Body of pancreas (tissue), 4 donors: ENCODE measurements around the gene URB1. TPM values are rescaled to one million over a fixed set of nuclear protein-coding genes. Genes with fewer than 3 reads are reported as not detected.

Source experiments
- ATAC-seq: fragments of 150-250 bp; one replicate; pipeline ENCODE4 v1.9.1; 2016
- DNase-seq, 4 donors: peaks; one replicate each; pipeline ENCODE4 v3.0.0-alpha.2; 2019
- H3K27ac ChIP-seq, 4 donors: fragments of 200-600 bp; sonication (generic); 1 replicate in 3 of 4; 2 replicates in 1 of 4; pipeline versions ENCODE4 v1.5.1 to v1.6.1; 2016 to 2019; ENCODE audit warnings: mild to moderate bottlenecking in 1 of 4, mixed read lengths in 1 of 4, moderate library complexity in 1 of 4
- H3K27me3 ChIP-seq, 2 donors: fragments of 200-600 bp; sonication (generic); one replicate each; pipeline ENCODE4 v1.6.0; 2016; ENCODE audit warnings: mild to moderate bottlenecking in 1 of 2
- H3K36me3 ChIP-seq, 2 donors: fragments of 200-600 bp; sonication (generic); replicated peaks in 1 of 2; 2 replicates each; pipeline ENCODE4 v1.5.1; 2016; ENCODE audit warnings: low read depth in 2 of 2; ENCODE audit not compliant: insufficient read depth in 1 of 2
- H3K4me1 ChIP-seq: fragments of 200-600 bp; sonication (generic); one replicate; pipeline ENCODE4 v1.6.0; 2016
- H3K4me3 ChIP-seq, 2 donors: fragments of 200-600 bp; sonication (generic); 1 replicate in 1 of 2; 2 replicates in 1 of 2; pipeline ENCODE4 v1.5.1; 2016 to 2019
- H3K9me3 ChIP-seq, 3 donors: fragments of 200-600 bp; sonication (generic); 1 replicate in 2 of 3; 2 replicates in 1 of 3; pipeline ENCODE4 v1.5.1; 2016
- CTCF ChIP-seq, 7 experiments: fragments of 450-650 bp in 4 of 7; fragments of 200-600 bp in 3 of 7; sonication (generic) in 3 of 7; IDR thresholded peaks; one replicate each; pipeline ENCODE4 v1.5.1; 2016 to 2019; ENCODE audit warnings: antibody characterized with exemption in 7 of 7
- POLR2A ChIP-seq, 3 donors: fragments of 450-650 bp; IDR thresholded peaks; one replicate each; pipeline ENCODE4 v1.6.1; 2016; ENCODE audit warnings: antibody characterized with exemption in 3 of 3, mild to moderate bottlenecking in 2 of 3
- WGBS, 2 donors: methylation state at CpG; one replicate each; pipeline ENCODE4 v1.1.5; 2017; 5-methylcytosine and 5-hydroxymethylcytosine counted together
- intact Hi-C: fragments of 100-400 bp; cut with DNase I; formaldehyde crosslinking; loops from one replicate; pipeline ENCODE4 v1.15.1; 2023
- total RNA-seq, 2 donors: library from RNA; depleted of rRNA; stranded (reverse); fragments of >200 nt; gene quantifications; one replicate each; pipeline ENCODE4 v1.1.0, GENCODE V29; 2016

URB1 gene
- total RNA-seq, 2 donors from 2014 or later = 10.1 to 11.2 TPM

- TF ChIP-seq CTCF (IDR thresholded peaks at IDR 0.05) (no peak), POLR2A (IDR thresholded peaks at IDR 0.05) (no peak)
- Histone ChIP-seq H3K9me3 (no peaks in the 10 kb centered on the region), H3K4me3 (no peak overlapping the region), H3K27me3 (no peaks in the 10 kb centered on the region), H3K36me3 (peaks cover 0 to 73% of the 10 kb centered on the region in 2 donors), H3K27ac (no peak overlapping the region), H3K4me1 (no peaks in the 10 kb centered on the region)
- 87 to 100% methylated on average over 1 of the region's 1 CpG for WGBS, 2 donors
- ATAC-seq (no peak), DNase-seq (no peak)
- intact Hi-C loops = no loop called here
Observed at GRCh38 chr21:32356874-32357395, 35.9 kb downstream of the URB1 start.

DNA sequence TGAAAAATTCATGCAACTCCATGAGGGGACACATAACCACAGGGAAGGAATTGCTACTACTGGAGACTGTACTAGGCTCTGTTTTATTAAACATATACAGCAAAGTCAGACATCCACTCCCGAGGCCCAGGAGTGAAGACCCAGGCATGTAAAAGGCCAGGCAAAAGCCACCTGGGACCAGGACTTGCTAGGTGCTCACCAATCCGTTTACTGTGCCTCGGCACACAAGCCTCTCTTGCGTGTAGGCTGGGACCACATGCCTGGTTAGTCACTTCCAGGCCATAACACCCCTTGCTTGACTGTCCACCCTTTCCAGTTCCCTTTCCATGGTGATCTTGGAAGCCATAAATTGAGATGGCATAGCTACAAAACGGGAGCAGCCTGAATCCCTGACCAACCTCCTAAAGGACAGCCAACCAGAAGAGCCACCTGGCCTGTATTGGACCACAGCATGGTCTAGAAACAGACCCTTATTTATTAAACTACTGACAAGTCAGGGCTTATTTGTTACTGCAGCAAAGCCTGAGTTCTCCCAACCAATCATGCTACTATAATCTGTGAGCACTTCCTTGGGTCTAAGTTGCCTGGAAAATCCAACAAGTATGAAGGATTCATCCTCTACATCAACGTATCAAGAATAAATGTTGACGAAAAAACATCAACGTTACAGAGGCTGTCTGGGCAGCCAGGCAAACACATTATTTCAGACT, 39.7 kb downstream of the URB1 start:
- Histone ChIP-seq H3K27ac (no peak overlapping the region), H3K4me3 (no peak overlapping the region), H3K4me1 (no peaks in the 10 kb centered on the region), H3K36me3 (peaks cover 0 to 66% of the 10 kb centered on the region in 2 donors), H3K27me3 (no peaks in the 10 kb centered on the region), H3K9me3 (no peaks in the 10 kb centered on the region)
- ATAC-seq (no peak), DNase-seq (no peak)
- whole genome bisulfite sequencing, 2 donors = 92 to 96% methylated on average over 7 to 8 of the region's 8 CpGs
- TF ChIP-seq CTCF (IDR thresholded peaks at IDR 0.05) (no peak), POLR2A (IDR thresholded peaks at IDR 0.05) (no peak)
- intact Hi-C loops = no loop called here

- H3K9me3 ChIP-seq = no peaks in the 10 kb centered on the region
- DNase-seq = no peak
- no peak overlapping the region for H3K4me3 ChIP-seq
- H3K27me3 ChIP-seq = no peaks in the 10 kb centered on the region
- WGBS, 2 donors = 80 to 84% methylated on average over 3 to 7 of the region's 7 CpGs
- no peak for ATAC-seq
- H3K36me3 ChIP-seq = peaks cover 0 to 70% of the 10 kb centered on the region in 2 donors
- no peak for TF ChIP-seq POLR2A (IDR thresholded peaks at IDR 0.05)
- intact Hi-C loops = no loop called here
- H3K4me1 ChIP-seq = no peaks in the 10 kb centered on the region
- H3K27ac ChIP-seq = no peak overlapping the region
Observed at GRCh38 chr21:32352526-32352925, 40.3 kb downstream of the URB1 start.

- Histone ChIP-seq H3K9me3 (no peaks in the 10 kb centered on the region), H3K36me3 (peaks cover 6 to 75% of the 10 kb centered on the region in 2 donors), H3K27ac (no peak overlapping the region), H3K27me3 (no peaks in the 10 kb centered on the region), H3K4me1 (no peaks in the 10 kb centered on the region), H3K4me3 (no peak overlapping the region)
- TF ChIP-seq POLR2A (IDR thresholded peaks at IDR 0.05) = no peak
- TF ChIP-seq CTCF (IDR thresholded peaks at IDR 0.05) = no peak
- DNase-seq (no peak), ATAC-seq (no peak)
- WGBS, 2 donors = 86 to 88% methylated on average over 4 to 6 of the region's 6 CpGs
- intact Hi-C loops = no loop called here
Observed at GRCh38 chr21:32351428-32351827, 41.4 kb downstream of the URB1 start.

DNA sequence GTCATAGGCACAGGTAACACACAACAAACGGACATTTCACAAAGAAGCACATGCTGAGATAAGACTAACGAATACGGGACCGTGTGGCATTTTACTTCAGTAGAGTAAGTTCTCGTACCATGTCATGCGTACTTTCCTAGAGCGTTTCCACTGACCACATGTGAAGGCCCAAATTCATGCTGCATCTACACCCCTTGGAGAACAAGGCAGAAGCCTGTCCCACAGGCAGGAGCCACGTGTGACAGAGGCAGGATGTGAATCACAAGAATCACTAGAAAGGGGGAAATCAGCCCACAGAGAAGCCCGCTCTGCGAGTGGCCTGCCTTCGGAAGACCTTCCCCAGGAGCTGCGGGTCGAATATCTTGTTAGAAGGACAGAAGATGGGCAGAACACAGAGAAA, 41.8 kb downstream of the URB1 start:
- Histone ChIP-seq H3K27ac (no peak overlapping the region), H3K4me1 (no peaks in the 10 kb centered on the region), H3K36me3 (peaks cover 6 to 70% of the 10 kb centered on the region in 2 donors), H3K4me3 (no peak overlapping the region), H3K27me3 (no peaks in the 10 kb centered on the region), H3K9me3 (no peaks in the 10 kb centered on the region)
- TF ChIP-seq POLR2A (IDR thresholded peaks at IDR 0.05) (no peak), CTCF (IDR thresholded peaks at IDR 0.05) (no peak)
- no peak for ATAC-seq
- WGBS, 2 donors = 88 to 89% methylated on average over 13 of the region's 13 CpGs
- no peak for DNase-seq
- intact Hi-C loops = no loop called here
